PC-3 (cell line): ENCODE measurements around the gene INSIG1. TPM values are rescaled to one million over a fixed set of nuclear protein-coding genes. Genes with fewer than 3 reads are reported as not detected.

Source experiments
- ATAC-seq: fragments of 200-7000 bp; cut with Tn5 transposase; 2 replicates; pipeline ENCODE4 v1.9.1; 2020; ENCODE audit warnings: mild to moderate bottlenecking, moderate library complexity
- BruUV-seq: library from RNA; stranded (reverse); fragments of 400-500 nt; replicated peaks from 2 replicates; lab custom pipeline; 2021; lab: Mats Ljungman, UMichigan
- CTCF ChIA-PET: fragments of 300-600 bp; sonication (Branson Sonifier 250); formaldehyde crosslinking; loops from one replicate; lab custom pipeline; 2022; ENCODE audit warnings: antibody characterized with exemption; lab: Charles Lee
- POLR2A ChIA-PET: fragments of 300-600 bp; sonication (Branson Sonifier 250); formaldehyde crosslinking; loops from one replicate; lab custom pipeline; 2022; ENCODE audit warnings: antibody characterized with exemption; ENCODE audit not compliant: unreplicated experiment; lab: Charles Lee
- DNase-seq: peaks from one replicate; pipeline ENCODE4 v3.0.0-alpha.2; 2015
- H2AFZ ChIP-seq: fragments of 300-600 bp; sonication (generic); 2 replicates; pipeline ENCODE4 v1.6.0; 2016; ENCODE audit warnings: antibody characterized with exemption, low read length
- H3F3A ChIP-seq: fragments of 300-600 bp; sonication (generic); one replicate; pipeline ENCODE4 v1.6.0; 2017; ENCODE audit warnings: antibody characterized with exemption, low read length, control low read depth, mild to moderate bottlenecking; ENCODE audit not compliant: unreplicated experiment
- H3K27ac ChIP-seq: fragments of 300-600 bp; sonication (generic); 2 replicates; pipeline ENCODE4 v1.5.1; 2016; ENCODE audit warnings: mild to moderate bottlenecking, low read length
- H3K27me3 ChIP-seq: fragments of 300-600 bp; sonication (generic); 2 replicates; pipeline ENCODE4 v1.6.1; 2016; ENCODE audit warnings: low read length, mixed read lengths
- H3K36me3 ChIP-seq: fragments of 300-600 bp; sonication (generic); 2 replicates; pipeline ENCODE4 v1.6.1; 2016; ENCODE audit warnings: low read depth, mixed run types, low read length, mixed read lengths
- H3K4me1 ChIP-seq: fragments of 300-600 bp; sonication (generic); 2 replicates; pipeline ENCODE4 v1.5.1; 2016; ENCODE audit warnings: low read length; ENCODE audit not compliant: insufficient read depth
- H3K4me2 ChIP-seq: fragments of 300-600 bp; sonication (generic); 2 replicates; pipeline ENCODE4 v1.6.0; 2016; ENCODE audit warnings: low read length
- H3K4me3 ChIP-seq: fragments of 300-600 bp; sonication (generic); 2 replicates; pipeline ENCODE4 v1.5.1; 2016; ENCODE audit warnings: mild to moderate bottlenecking, low read length, mixed read lengths
- H3K79me2 ChIP-seq: fragments of 300-600 bp; sonication (generic); 2 replicates; pipeline ENCODE4 v1.6.1; 2017; ENCODE audit warnings: low read length, mixed read lengths
- H3K9ac ChIP-seq: fragments of 300-600 bp; sonication (generic); 2 replicates; pipeline ENCODE4 v1.6.0; 2016; ENCODE audit warnings: mild to moderate bottlenecking, low read length
- H3K9me2 ChIP-seq: fragments of 300-600 bp; sonication (generic); replicated peaks from 2 replicates; pipeline ENCODE4 v1.6.1; 2016; ENCODE audit warnings: mixed run types, low read length, mixed read lengths
- H3K9me3 ChIP-seq: fragments of 300-600 bp; sonication (generic); 2 replicates; pipeline ENCODE4 v1.6.1; 2016; ENCODE audit warnings: low read length, mixed read lengths
- H4K20me1 ChIP-seq: fragments of 300-600 bp; sonication (generic); 2 replicates; pipeline ENCODE4 v1.6.1; 2016; ENCODE audit warnings: low read length, mixed read lengths
- CTCF ChIP-seq: fragments of 300-600 bp; sonication (generic); conservative IDR thresholded peaks from 2 replicates; pipeline ENCODE4 v1.5.1; 2017; ENCODE audit warnings: antibody characterized with exemption, low read depth, mild to moderate bottlenecking, low read length
- EZH2 ChIP-seq: fragments of 300-600 bp; sonication (generic); IDR thresholded peaks from one replicate; pipeline ENCODE4 v1.6.1; 2017; ENCODE audit warnings: antibody characterized with exemption, mild to moderate bottlenecking, low read length; ENCODE audit not compliant: unreplicated experiment
- EZH2phosphoT487 ChIP-seq: fragments of 300-600 bp; sonication (generic); IDR thresholded peaks from 2 replicates; pipeline ENCODE4 v1.6.1; 2018; ENCODE audit warnings: mild to moderate bottlenecking, antibody characterized with exemption, low read length, borderline replicate concordance
- intact Hi-C: fragments of 100-400 bp; cut with micrococcal nuclease; formaldehyde crosslinking; loops from 2 replicates; pipeline ENCODE4 v1.9.0; 2023
- total RNA-seq: library from RNA; depleted of rRNA; stranded (reverse); fragments of >200 nt; gene quantifications from 2 replicates; pipeline ENCODE4 v1.2.3, GENCODE V29; 2014

Gene INSIG1
- total RNA-seq, 1 experiment from 2014 or later: 83.3 TPM

GRCh38 chr7:155285423-155285822 is 12.3 kb upstream of the INSIG1 start:
- Histone ChIP-seq H3K27me3 (peaks cover 9% of the 10 kb centered on the region; the same call in 1 of the 2 replicates), H4K20me1 (no peaks in the 10 kb centered on the region), H3K4me1 (no peaks in the 10 kb centered on the region), H3K79me2 (no peaks in the 10 kb centered on the region), H2AFZ (no peak overlapping the region), H3K27ac (no peak overlapping the region), H3K4me2 (no peak overlapping the region), H3K4me3 (no peak overlapping the region), H3K36me3 (no peaks in the 10 kb centered on the region), H3F3A (no peaks in the 10 kb centered on the region), H3K9ac (no peak overlapping the region), H3K9me2 (no peaks in the 10 kb centered on the region), H3K9me3 (no peaks in the 10 kb centered on the region)
- DNase-seq: no peak
- ChIA-PET POLR2A (no interaction called here), CTCF (no interaction called here)
- intact Hi-C loops: no loop called here
- no peak for TF ChIP-seq EZH2phosphoT487
- no peak for TF ChIP-seq CTCF
- TF ChIP-seq EZH2: no peak
- ATAC-seq: no peak
- BruUV-seq: no TSS peak

- Histone ChIP-seq H3K4me1 (peaks cover 3% of the 10 kb centered on the region; the same call in 1 of the 2 replicates), H3K9ac (no peak overlapping the region), H3K27me3 (peaks cover 9% of the 10 kb centered on the region; the same call in 1 of the 2 replicates), H3K9me3 (no peaks in the 10 kb centered on the region), H2AFZ (no peak overlapping the region), H3K79me2 (no peaks in the 10 kb centered on the region), H3K4me3 (no peak overlapping the region), H3K36me3 (no peaks in the 10 kb centered on the region), H3K4me2 (no peak overlapping the region), H3F3A (no peaks in the 10 kb centered on the region), H4K20me1 (no peaks in the 10 kb centered on the region), H3K27ac (no peak overlapping the region), H3K9me2 (no peaks in the 10 kb centered on the region)
- no TSS peak for BruUV-seq
- no peak for DNase-seq
- CTCF ChIA-PET: no interaction called here
- ATAC-seq: no peak
- intact Hi-C loops: no loop called here
- TF ChIP-seq EZH2phosphoT487 (no peak), EZH2 (no peak), CTCF (no peak)
- POLR2A ChIA-PET: no interaction called here
Observed at GRCh38 chr7:155285833-155286232, 11.8 kb upstream of the INSIG1 start.

GRCh38 chr7:155286686-155287085 is 11.0 kb upstream of the INSIG1 start:
- DNase-seq (no peak), ATAC-seq (no peak)
- Histone ChIP-seq H4K20me1 (no peaks in the 10 kb centered on the region), H3K4me3 (no peak overlapping the region), H2AFZ (no peak overlapping the region), H3K9me2 (no peaks in the 10 kb centered on the region), H3K9ac (no peak overlapping the region), H3K36me3 (no peaks in the 10 kb centered on the region), H3K27me3 (peaks cover 9% of the 10 kb centered on the region; the same call in 1 of the 2 replicates), H3K27ac (no peak overlapping the region), H3K9me3 (no peaks in the 10 kb centered on the region), H3K4me1 (peaks cover 11% of the 10 kb centered on the region), H3K79me2 (no peaks in the 10 kb centered on the region), H3F3A (no peaks in the 10 kb centered on the region), H3K4me2 (no peak overlapping the region)
- TF ChIP-seq EZH2phosphoT487 (no peak), CTCF (no peak), EZH2 (no peak)
- POLR2A ChIA-PET: no interaction called here
- CTCF ChIA-PET: no interaction called here
- BruUV-seq: no TSS peak
- intact Hi-C loops: no loop called here
